GM12878 (cell line): ENCODE results near the gene ESYT2.

ENCODE experiments used
- ATF7 ChIP-seq: fragments of 450-650 bp; IDR thresholded peaks from 2 replicates; pipeline ENCODE4 v1.6.1; 2016; ENCODE audit warnings: low read depth, mild to moderate bottlenecking
- BHLHE40 ChIP-seq, 2 experiments: fragments of 450-650 bp in 1 of 2; IDR thresholded peaks; 2 replicates each; pipeline ENCODE4 v1.6.1; 2011 to 2017; ENCODE audit warnings: low read depth in 2 of 2, borderline replicate concordance in 1 of 2, improper control_type of control experiment in 1 of 2, low read length in 1 of 2, mild to moderate bottlenecking in 1 of 2
- CBFB ChIP-seq: IDR thresholded peaks from 2 replicates; pipeline ENCODE4 v1.6.1; 2016; ENCODE audit warnings: antibody characterized with exemption, low read depth
- CBX3 ChIP-seq: fragments of 200-600 bp; sonication (generic); IDR thresholded peaks from 2 replicates; pipeline ENCODE4 v1.6.1; 2016; ENCODE audit warnings: low read depth, borderline replicate concordance
- CBX5 ChIP-seq: sonication (generic); IDR thresholded peaks from 2 replicates; pipeline ENCODE4 v1.6.1; 2016; ENCODE audit warnings: low read depth, moderate library complexity, mild to moderate bottlenecking, inconsistent platforms
- FOXM1 ChIP-seq: IDR thresholded peaks from 2 replicates; pipeline ENCODE4 v1.6.1; 2012; ENCODE audit warnings: low read depth, mild to moderate bottlenecking, inconsistent platforms, low read length, moderate library complexity
- JUND ChIP-seq: IDR thresholded peaks from 2 replicates; pipeline ENCODE4 v1.6.1; 2012; ENCODE audit warnings: low read depth, mild to moderate bottlenecking, low read length, improper control_type of control experiment, moderate library complexity
- NFIC ChIP-seq: IDR thresholded peaks from 2 replicates; pipeline ENCODE4 v1.6.1; 2012; ENCODE audit warnings: low read depth, mild to moderate bottlenecking, inconsistent platforms, low read length, moderate library complexity
- NFXL1 ChIP-seq: fragments of 450-650 bp; IDR thresholded peaks from 2 replicates; pipeline ENCODE4 v1.6.1; 2017; ENCODE audit warnings: antibody characterized with exemption, mild to moderate bottlenecking, borderline replicate concordance
- RFX5 ChIP-seq: IDR thresholded peaks from 2 replicates; pipeline ENCODE4 v1.6.1; 2011; ENCODE audit warnings: low read depth, low read length, improper control_type of control experiment
- ZNF274 ChIP-seq: IDR thresholded peaks from one replicate; pipeline ENCODE4 v1.8.0; 2011; ENCODE audit not compliant: insufficient read length, insufficient read depth
- TF ChIP-seq, protein P1 (sequence below), 3 experiments: IDR thresholded peaks in 2 of 3; conservative IDR thresholded peaks in 1 of 3; 2 replicates each; pipeline ENCODE4 v1.5.1; 2011; ENCODE audit warnings: low read depth in 3 of 3, low read length in 3 of 3, mild to moderate bottlenecking in 3 of 3, control low read depth in 2 of 3, moderate library complexity in 2 of 3, inconsistent platforms in 1 of 3, mixed read lengths in 1 of 3; ENCODE audit not compliant: control insufficient read depth in 2 of 3, insufficient read depth in 1 of 3; ENCODE audit errors: extremely low read depth in 1 of 3
- TF ChIP-seq, protein P2 (sequence below): IDR thresholded peaks from 2 replicates; pipeline ENCODE4 v1.6.1; 2011; ENCODE audit warnings: low read depth, mild to moderate bottlenecking, low read length, moderate library complexity, borderline replicate concordance; ENCODE audit errors: extremely low read depth
- TF ChIP-seq, protein P3 (sequence below): fragments of 450-650 bp; formaldehyde crosslinking; IDR thresholded peaks from 2 replicates; pipeline ENCODE4 v1.4.0; 2022; ENCODE audit warnings: mild to moderate bottlenecking, moderate library complexity

DNA sequence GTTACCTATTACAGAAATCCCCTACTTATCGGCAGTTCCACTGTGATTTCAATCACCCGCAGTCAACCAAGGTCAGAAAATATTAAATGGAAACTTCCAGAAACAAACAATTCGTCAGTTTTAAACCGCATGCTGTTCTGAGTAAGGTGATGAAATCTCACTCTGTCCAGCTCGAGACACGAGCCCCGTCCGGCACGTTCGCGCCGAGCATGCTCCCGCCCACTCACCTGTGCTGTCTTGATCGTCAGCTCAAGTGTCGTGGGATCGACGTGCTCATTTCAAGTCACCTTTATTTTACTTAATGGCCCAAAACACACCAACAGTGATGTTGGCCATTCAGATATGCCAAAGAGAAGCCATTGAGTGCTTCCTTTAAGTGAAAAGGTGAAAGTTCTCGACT lies 21.2 kb downstream of the ESYT2 start:
- TF ChIP-seq, protein P1, sequence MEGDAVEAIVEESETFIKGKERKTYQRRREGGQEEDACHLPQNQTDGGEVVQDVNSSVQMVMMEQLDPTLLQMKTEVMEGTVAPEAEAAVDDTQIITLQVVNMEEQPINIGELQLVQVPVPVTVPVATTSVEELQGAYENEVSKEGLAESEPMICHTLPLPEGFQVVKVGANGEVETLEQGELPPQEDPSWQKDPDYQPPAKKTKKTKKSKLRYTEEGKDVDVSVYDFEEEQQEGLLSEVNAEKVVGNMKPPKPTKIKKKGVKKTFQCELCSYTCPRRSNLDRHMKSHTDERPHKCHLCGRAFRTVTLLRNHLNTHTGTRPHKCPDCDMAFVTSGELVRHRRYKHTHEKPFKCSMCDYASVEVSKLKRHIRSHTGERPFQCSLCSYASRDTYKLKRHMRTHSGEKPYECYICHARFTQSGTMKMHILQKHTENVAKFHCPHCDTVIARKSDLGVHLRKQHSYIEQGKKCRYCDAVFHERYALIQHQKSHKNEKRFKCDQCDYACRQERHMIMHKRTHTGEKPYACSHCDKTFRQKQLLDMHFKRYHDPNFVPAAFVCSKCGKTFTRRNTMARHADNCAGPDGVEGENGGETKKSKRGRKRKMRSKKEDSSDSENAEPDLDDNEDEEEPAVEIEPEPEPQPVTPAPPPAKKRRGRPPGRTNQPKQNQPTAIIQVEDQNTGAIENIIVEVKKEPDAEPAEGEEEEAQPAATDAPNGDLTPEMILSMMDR (IDR thresholded peaks at IDR 0.05 in 2 of 3, conservative IDR thresholded peaks at IDR 0.05 in 1 of 3; ENCODE audit: control insufficient read depth in 2 of 3, extremely low read depth in 1 of 3, insufficient read depth in 1 of 3, low read depth in 3 of 3, low read length in 3 of 3), result no peak
- TF ChIP-seq CBX5 (no peak), ATF7 (no peak), ZNF274 (no peak), NFXL1 (no peak), CBFB (no peak), JUND (no peak), RFX5 (no peak), BHLHE40 (IDR thresholded peaks at IDR 0.05; ENCODE audit: borderline replicate concordance in 1 of 2, low read depth in 2 of 2, low read length in 1 of 2) (no peak), CBX3 (no peak), FOXM1 (no peak), NFIC (no peak)
- TF ChIP-seq, protein P2, sequence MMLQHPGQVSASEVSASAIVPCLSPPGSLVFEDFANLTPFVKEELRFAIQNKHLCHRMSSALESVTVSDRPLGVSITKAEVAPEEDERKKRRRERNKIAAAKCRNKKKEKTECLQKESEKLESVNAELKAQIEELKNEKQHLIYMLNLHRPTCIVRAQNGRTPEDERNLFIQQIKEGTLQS, result no peak
- TF ChIP-seq, protein P3, sequence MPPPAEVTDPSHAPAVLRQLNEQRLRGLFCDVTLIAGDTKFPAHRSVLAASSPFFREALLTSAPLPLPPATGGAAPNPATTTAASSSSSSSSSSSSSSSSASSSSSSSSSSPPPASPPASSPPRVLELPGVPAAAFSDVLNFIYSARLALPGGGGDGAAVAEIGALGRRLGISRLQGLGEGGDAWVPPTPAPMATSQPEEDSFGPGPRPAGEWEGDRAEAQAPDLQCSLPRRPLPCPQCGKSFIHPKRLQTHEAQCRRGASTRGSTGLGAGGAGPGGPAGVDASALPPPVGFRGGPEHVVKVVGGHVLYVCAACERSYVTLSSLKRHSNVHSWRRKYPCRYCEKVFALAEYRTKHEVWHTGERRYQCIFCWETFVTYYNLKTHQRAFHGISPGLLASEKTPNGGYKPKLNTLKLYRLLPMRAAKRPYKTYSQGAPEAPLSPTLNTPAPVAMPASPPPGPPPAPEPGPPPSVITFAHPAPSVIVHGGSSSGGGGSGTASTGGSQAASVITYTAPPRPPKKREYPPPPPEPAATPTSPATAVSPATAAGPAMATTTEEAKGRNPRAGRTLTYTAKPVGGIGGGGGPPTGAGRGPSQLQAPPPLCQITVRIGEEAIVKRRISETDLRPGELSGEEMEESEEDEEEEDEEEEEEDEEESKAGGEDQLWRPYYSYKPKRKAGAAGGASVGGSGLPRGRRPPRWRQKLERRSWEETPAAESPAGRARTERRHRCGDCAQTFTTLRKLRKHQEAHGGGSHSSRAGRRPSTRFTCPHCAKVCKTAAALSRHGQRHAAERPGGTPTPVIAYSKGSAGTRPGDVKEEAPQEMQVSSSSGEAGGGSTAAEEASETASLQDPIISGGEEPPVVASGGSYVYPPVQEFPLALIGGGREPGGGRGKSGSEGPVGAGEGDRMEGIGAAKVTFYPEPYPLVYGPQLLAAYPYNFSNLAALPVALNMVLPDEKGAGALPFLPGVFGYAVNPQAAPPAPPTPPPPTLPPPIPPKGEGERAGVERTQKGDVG (CRISPR knock-in tag), result no peak
